MG63 (cell line): Measurements from ENCODE around the gene TMEM170A. TPM values are rescaled to one million over a fixed set of nuclear protein-coding genes. Genes with fewer than 3 reads are reported as not detected.
"Not testable (repeated sequence)": the region's sequence is repeated elsewhere in the genome, so short reads cannot be mapped to it uniquely, and the experiment has no call there.

Source experiments
- DNase-seq: peaks from one replicate; pipeline ENCODE4 v3.0.0-alpha.2; 2020
- H3K27me3 ChIP-seq: fragments of 250-450 bp; sonication (Bioruptor Pico); 2 replicates; pipeline ENCODE4 v1.5.1; 2020; ENCODE audit warnings: mild to moderate bottlenecking, moderate library complexity
- H3K36me3 ChIP-seq: fragments of 250-450 bp; sonication (Bioruptor Pico); 2 replicates; pipeline ENCODE4 v1.5.1; 2020; ENCODE audit warnings: mild to moderate bottlenecking, moderate library complexity
- H3K4me3 ChIP-seq: fragments of 250-450 bp; sonication (Bioruptor Pico); 2 replicates; pipeline ENCODE4 v1.5.1; 2020; ENCODE audit warnings: mild to moderate bottlenecking, moderate library complexity
- H3K9me3 ChIP-seq: fragments of 250-450 bp; sonication (Bioruptor Pico); 2 replicates; pipeline ENCODE4 v1.5.1; 2020; ENCODE audit warnings: mild to moderate bottlenecking, moderate library complexity
- total RNA-seq: library from RNA; depleted of rRNA; stranded (reverse); fragments of >200 nt; shearing (Covaris generic); gene quantifications from 2 replicates; pipeline ENCODE4 v1.2.3, GENCODE V29; 2014; ENCODE audit warnings: low replicate concordance

Gene TMEM170A
- total RNA-seq, 1 experiment from 2014 or later = 8.0 TPM

DNA sequence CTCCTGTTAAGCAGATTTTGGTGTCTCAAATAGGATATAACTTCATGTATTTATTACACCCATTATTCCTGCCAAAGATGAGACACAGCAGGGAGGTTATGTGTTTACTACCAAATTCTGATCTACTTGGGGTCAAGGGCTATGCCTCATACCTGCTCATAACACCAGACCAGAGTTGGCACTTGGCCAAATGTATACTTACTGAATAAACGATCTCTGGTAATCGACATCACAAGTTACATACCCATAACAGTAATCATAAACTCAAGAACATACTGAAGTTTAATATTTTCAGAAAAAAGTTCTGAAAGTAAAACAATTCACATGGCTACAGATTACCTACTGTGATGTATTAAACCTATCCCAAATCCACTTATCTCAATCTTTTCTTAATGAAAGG is 2.9 kb downstream of the TMEM170A start:
- Histone ChIP-seq H3K27me3 (no peaks in the 10 kb centered on the region), H3K9me3 (no peaks in the 10 kb centered on the region), H3K36me3 (no peaks in the 10 kb centered on the region), H3K4me3 (no peak overlapping the region)
- DNase-seq = no peak

DNA sequence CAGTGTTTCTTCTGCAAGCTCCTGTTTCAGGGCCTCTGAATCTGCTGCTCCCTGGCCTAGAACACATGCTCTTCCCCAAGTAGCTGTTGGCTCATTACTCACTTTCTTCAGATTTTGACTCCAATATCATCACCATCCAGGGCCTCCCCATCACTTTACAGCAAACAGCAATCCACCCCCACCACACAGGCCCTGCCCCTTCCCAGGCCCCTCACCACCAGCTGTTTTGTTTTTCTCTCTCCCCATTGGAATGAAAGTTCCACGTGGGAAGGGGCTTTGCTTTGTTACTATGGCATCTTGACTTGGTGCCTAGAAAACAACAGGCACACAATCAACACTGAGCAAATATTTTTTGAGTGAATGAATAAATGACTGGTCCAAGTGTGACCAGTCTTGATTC is 4.0 kb downstream of the TMEM170A start:
- no peak for DNase-seq
- no peak overlapping the region for H3K4me3 ChIP-seq
- no peaks in the 10 kb centered on the region for H3K36me3 ChIP-seq
- H3K27me3 ChIP-seq = no peaks in the 10 kb centered on the region
- no peaks in the 10 kb centered on the region for H3K9me3 ChIP-seq

DNA sequence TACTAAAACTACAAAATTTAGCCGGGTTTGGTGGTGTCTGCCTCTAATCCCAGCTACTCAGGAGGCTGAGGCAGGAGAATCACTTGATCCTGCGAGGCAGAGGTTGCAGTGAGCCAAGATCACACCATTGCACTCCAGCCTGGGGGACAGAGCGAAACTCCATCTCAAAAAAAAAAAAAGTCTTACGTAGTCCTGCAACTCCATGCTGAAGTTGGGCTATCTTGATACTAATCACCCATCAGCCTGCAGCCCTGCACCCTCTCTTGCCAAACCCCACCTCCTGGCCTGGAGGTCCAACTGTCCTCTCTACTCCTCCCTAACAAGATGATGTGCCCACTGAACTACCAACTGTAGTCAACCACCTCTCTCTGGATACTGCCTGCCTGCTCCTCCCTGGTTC is 4.8 kb downstream of the TMEM170A start:
- H3K9me3 ChIP-seq = no peaks in the 10 kb centered on the region
- DNase-seq = no peak
- H3K27me3 ChIP-seq = no peaks in the 10 kb centered on the region
- no peaks in the 10 kb centered on the region for H3K36me3 ChIP-seq
- no peak overlapping the region for H3K4me3 ChIP-seq

GRCh38 chr16:75458439-75458838 is 6.0 kb downstream of the TMEM170A start:
- Histone ChIP-seq H3K36me3 (no peaks in the 10 kb centered on the region), H3K9me3 (no peaks in the 10 kb centered on the region), H3K27me3 (no peaks in the 10 kb centered on the region), H3K4me3 (no peak overlapping the region)
- DNase-seq = no peak

DNA sequence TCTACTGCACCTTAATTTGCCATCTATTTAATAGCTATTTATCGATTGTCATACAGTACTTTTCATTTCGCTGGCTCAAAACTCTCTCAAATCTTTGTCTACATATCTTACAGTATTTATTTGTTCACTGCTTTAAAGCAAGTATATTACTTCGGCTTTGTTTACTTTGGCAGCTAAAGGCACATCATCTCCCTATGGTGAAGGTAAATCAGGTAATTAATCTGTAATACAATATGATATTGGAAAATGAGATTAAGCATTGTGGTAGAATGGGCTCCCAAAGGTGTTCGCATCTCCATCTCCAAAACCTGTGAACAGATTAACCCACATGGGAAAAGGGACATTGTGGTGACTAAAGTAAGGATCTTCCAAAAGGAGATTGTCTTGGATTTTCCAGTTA is 6.5 kb downstream of the TMEM170A start:
- H3K9me3 ChIP-seq = no peaks in the 10 kb centered on the region
- no peak for DNase-seq
- H3K4me3 ChIP-seq = no peak overlapping the region
- no peaks in the 10 kb centered on the region for H3K36me3 ChIP-seq
- no peaks in the 10 kb centered on the region for H3K27me3 ChIP-seq

- DNase-seq = no peak
- no peak overlapping the region for H3K4me3 ChIP-seq
- H3K36me3 ChIP-seq = no peaks in the 10 kb centered on the region
- no peaks in the 10 kb centered on the region for H3K27me3 ChIP-seq
- H3K9me3 ChIP-seq = no peaks in the 10 kb centered on the region
These were observed 6.9 kb downstream of the TMEM170A start for GRCh38 chr16:75457485-75458021.

DNA sequence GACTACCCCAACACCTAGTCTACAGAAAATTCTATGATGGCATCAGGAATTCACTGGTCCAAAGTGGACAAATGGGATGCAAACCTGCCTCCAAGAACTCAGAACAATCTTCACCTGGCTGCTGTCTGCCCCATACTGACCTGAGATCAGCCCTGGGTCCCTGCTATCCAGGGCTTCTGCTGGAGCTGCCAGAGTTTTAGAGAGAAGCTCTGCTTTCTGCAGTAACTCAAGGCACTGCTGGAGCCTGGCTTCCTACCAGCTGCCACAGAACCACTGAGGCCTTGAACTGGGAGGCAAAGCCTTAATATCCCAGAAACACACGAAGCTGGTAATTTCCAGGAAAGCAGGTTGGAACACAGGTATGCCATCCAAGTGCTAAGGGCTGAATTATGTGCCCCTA is 7.5 kb downstream of the TMEM170A start:
- DNase-seq = no peak
- Histone ChIP-seq H3K9me3 (no peaks in the 10 kb centered on the region), H3K36me3 (no peaks in the 10 kb centered on the region), H3K4me3 (no peak overlapping the region), H3K27me3 (no peaks in the 10 kb centered on the region)

DNA sequence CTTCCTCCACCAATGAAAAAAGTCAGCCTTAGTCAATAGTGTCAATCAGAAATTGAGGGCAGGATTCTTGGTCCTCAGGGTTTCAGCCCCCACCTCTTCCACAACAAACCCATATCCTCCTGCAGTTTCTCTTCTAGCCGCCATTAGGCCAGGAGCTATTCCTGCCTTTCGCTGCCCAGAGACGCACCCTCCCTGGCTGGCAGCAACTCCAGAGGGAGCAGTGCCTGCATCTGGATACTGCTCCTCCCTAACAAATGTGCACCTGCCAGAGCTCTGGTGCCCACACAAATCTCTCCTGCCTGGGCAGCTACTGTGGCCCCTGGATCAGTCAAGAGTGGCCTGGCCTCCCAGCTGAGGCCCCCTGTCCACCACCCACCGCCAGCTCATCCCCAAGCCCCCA is 8.0 kb downstream of the TMEM170A start:
- H3K4me3 ChIP-seq, H3K9me3 ChIP-seq, H3K27me3 ChIP-seq, H3K36me3 ChIP-seq, DNase-seq: not testable (repeated sequence)

DNA sequence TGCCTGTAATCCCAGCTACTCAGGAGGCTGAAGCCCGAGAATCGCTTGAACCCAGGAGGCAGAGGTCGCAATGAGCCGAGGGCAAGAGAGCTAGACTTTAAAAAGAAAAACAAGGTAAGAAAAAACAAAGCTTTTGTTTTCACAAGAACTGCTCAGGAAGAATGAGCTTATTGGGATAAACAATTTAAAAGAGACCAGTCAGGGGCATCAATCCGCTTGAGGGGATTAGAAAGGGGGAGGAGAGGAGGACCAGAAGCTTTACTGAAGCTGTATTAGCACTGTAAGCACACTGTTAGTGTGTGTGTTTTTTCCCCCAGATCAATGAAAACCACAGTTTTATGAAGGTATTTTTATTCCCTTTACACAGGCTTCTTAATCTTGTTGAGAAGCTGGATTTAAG is 8.8 kb downstream of the TMEM170A start:
- no peak overlapping the region for H3K4me3 ChIP-seq
- H3K36me3 ChIP-seq = no peaks in the 10 kb centered on the region
- no peaks in the 10 kb centered on the region for H3K9me3 ChIP-seq
- DNase-seq = no peak
- H3K27me3 ChIP-seq = no peaks in the 10 kb centered on the region

GRCh38 chr16:75452464-75453190 is 11.9 kb downstream of the TMEM170A start:
- no peaks in the 10 kb centered on the region for H3K36me3 ChIP-seq
- no peaks in the 10 kb centered on the region for H3K27me3 ChIP-seq
- no peak for DNase-seq
- H3K9me3 ChIP-seq = no peaks in the 10 kb centered on the region
- H3K4me3 ChIP-seq = no peak overlapping the region

- Histone ChIP-seq H3K9me3 (no peaks in the 10 kb centered on the region), H3K36me3 (no peaks in the 10 kb centered on the region), H3K4me3 (no peak overlapping the region), H3K27me3 (no peaks in the 10 kb centered on the region)
- DNase-seq = no peak
These were observed 18.1 kb downstream of the TMEM170A start for GRCh38 chr16:75446416-75446815.

DNA sequence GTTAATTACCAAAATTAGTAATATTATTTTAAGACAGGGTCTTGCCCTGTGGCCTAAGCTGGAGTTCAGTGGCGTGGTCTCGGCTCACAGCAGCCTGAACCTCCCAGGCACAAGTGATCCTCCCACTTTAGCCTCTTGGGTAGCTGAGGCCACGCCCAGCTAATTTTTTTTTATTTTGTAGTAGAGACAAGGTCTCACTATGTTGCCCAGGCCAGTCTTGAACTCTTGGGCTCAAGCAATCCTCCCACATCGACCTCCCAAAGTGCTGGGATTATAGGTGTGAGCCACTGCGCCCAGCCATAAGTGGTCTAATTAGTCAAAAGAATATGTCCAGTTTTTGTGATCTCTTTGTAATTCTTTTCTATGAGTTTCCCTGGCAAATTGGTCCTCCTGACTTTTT is 19.2 kb downstream of the TMEM170A start:
- H3K4me3 ChIP-seq = no peak overlapping the region
- no peaks in the 10 kb centered on the region for H3K9me3 ChIP-seq
- no peaks in the 10 kb centered on the region for H3K36me3 ChIP-seq
- no peaks in the 10 kb centered on the region for H3K27me3 ChIP-seq
- no peak for DNase-seq

DNA sequence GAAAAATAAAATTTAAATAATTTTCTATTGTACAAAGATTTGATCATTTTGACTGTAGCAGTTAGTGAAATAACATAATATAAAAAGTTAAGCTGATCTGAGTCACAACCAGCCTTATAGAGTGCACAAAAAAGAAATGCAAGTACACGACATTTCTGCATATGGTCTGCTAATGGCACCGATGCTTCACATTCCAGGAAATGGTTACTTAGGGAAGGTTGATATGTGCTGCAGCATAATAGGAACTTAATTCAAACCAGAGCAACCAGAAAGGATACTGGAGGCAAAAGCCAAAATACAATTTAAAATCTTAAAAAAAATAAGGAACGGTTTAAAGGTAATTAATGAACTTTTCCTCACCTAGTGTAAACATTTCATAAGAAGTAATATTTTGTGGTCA is 21.2 kb downstream of the TMEM170A start:
- no peak for DNase-seq
- Histone ChIP-seq H3K27me3 (no peaks in the 10 kb centered on the region), H3K36me3 (no peaks in the 10 kb centered on the region), H3K4me3 (no peak overlapping the region), H3K9me3 (no peaks in the 10 kb centered on the region)

DNA sequence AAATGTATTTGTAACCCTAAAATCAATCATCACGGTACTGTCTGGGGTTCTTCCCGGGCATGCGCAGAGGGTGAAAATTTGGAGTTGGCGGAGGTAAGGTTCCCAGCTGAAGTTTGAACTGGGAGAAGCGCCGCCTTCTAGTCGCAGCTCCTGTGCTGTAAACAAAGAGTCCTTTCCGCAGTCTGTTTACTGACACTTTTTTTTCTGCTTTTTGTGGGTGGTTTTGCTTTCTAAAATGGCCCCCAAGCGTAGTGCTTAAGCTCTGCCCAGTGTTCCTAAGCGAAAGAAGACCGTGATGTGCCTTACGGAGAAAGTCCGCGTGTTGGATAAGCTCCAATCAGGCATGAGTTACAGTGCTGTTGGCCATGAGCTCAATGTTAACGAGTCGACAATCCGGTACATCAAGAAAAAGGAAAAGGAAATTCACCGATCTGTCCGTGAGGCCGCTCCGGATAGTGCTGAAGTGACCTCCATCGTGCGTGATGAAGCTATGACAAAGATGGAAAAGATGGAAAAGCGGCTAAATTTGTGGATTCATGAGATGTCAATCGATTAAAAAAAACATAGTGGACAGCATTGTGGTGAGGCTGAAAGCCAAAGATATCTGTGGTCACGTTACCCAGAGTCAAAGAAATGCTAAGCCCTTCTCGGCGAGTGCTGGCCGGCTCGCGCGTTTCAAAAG is 30.6 kb downstream of the TMEM170A start:
- DNase-seq = peak; percentile 57
- Histone ChIP-seq H3K9me3 (no peaks in the 10 kb centered on the region), H3K36me3 (no peaks in the 10 kb centered on the region), H3K4me3 (peak overlapping the region; percentile 69), H3K27me3 (no peaks in the 10 kb centered on the region)

GRCh38 chr16:75432828-75433731 is 31.4 kb downstream of the TMEM170A start, which contains the start of gene CFDP1:
TSS of gene CFDP1 (minus strand) at chr16:75433503. CDS start at chr16:75433352, 151 bp downstream.
- Histone ChIP-seq H3K4me3 (peak within 1 kb of the TSS; percentile 69), H3K36me3 (no peaks in the 10 kb centered on the region), H3K27me3 (no peaks in the 10 kb centered on the region), H3K9me3 (no peaks in the 10 kb centered on the region)
- peak; percentile 91 for DNase-seq

GRCh38 chr16:75429621-75430403 is 34.7 kb downstream of the TMEM170A start:
- Histone ChIP-seq H3K9me3 (no peaks in the 10 kb centered on the region), H3K27me3 (no peaks in the 10 kb centered on the region), H3K36me3 (no peaks in the 10 kb centered on the region), H3K4me3 (no peak overlapping the region)
- DNase-seq = no peak
